ENCODE results near the gene OR9I1.

GRCh38 chr11:58142761-58143160 is 17.4 kb upstream of the OR9I1 start:
- TF ChIP-seq CTCF (IDR thresholded peaks at IDR 0.05; ENCODE audit: insufficient read depth, low read length) (no peak), GABPA (IDR thresholded peaks at IDR 0.05; ENCODE audit: low read depth) (no peak), REST (IDR thresholded peaks at IDR 0.05; ENCODE audit: insufficient replicate concordance, low read depth) (no peak)
